HepG2 (cell line): Measurements from ENCODE around the gene FEM1B. TPM values are rescaled to one million over a fixed set of nuclear protein-coding genes. Genes with fewer than 3 reads are reported as not detected.

ENCODE experiments used
- ATAC-seq: fragments of 200-7000 bp; cut with Tn5 transposase; 3 replicates; pipeline ENCODE4 v1.9.1; 2020; ENCODE audit warnings: mild to moderate bottlenecking, moderate library complexity
- BruUV-seq: library from RNA; stranded (reverse); fragments of 400-500 nt; replicated peaks from 2 replicates; lab custom pipeline; 2021; lab: Mats Ljungman, UMichigan
- CTCF ChIA-PET: fragments of 300-600 bp; formaldehyde crosslinking; extraction: SDS; loops from one replicate; lab custom pipeline; 2021; ENCODE audit warnings: low total read pairs, inconsistent platforms, low intra/inter-chr PET ratio; lab: Yijun Ruan, JAX
- POLR2A ChIA-PET: fragments of 350-600 bp; sonication (Branson Sonifier 250); formaldehyde crosslinking; loops from one replicate; lab custom pipeline; 2020; ENCODE audit warnings: antibody characterized with exemption, inconsistent platforms; lab: Yijun Ruan, JAX
- DNase-seq: peaks from one replicate; pipeline ENCODE4 v3.0.0-alpha.2; 2015; ENCODE audit warnings: low spot score
- FAIRE-seq: peaks from 3 replicates; lab custom pipeline; 2011; peaks lifted over from hg19 to GRCh38; lab: Jason Lieb, UNC
- H2AFZ ChIP-seq: one replicate; pipeline ENCODE4 v1.6.1; 2011; ENCODE audit warnings: low read length, inconsistent platforms
- H3K27ac ChIP-seq: fragments of 300-600 bp; 3 replicates; pipeline ENCODE4 v1.8.0; 2011; ENCODE audit warnings: mixed run types, mild to moderate bottlenecking, mixed read lengths, low read length, inconsistent platforms; ENCODE audit not compliant: insufficient read depth; ENCODE audit errors: extremely low read length
- H3K27me3 ChIP-seq, 2 experiments: fragments of 200-600 bp in 1 of 2; 2 replicates in 1 of 2; 3 replicates in 1 of 2; pipeline versions ENCODE4 v1.6.0 to v1.8.0; 2011; ENCODE audit warnings: low read length in 2 of 2, mild to moderate bottlenecking in 2 of 2, moderate library complexity in 2 of 2, inconsistent platforms in 1 of 2; ENCODE audit not compliant: insufficient read depth in 2 of 2, control insufficient read depth in 1 of 2
- H3K36me3 ChIP-seq, 2 experiments: fragments of 200-600 bp in 1 of 2; replicated peaks in 1 of 2; 2 replicates in 1 of 2; 3 replicates in 1 of 2; pipeline versions ENCODE4 v1.5.1 to v1.8.0; 2011; ENCODE audit warnings: low read length in 2 of 2, inconsistent platforms in 1 of 2; ENCODE audit not compliant: insufficient read depth in 2 of 2, control insufficient read depth in 1 of 2
- H3K4me1 ChIP-seq: 2 replicates; pipeline ENCODE4 v1.5.1; 2012; ENCODE audit warnings: low read length, inconsistent platforms; ENCODE audit not compliant: insufficient read depth
- H3K4me2 ChIP-seq: 2 replicates; pipeline ENCODE4 v1.6.0; 2011; ENCODE audit warnings: low read depth, low read length, inconsistent platforms
- H3K4me3 ChIP-seq, 3 experiments: fragments of 200-600 bp in 1 of 3; sonication (generic), shearing (Covaris generic) in 1 of 3; replicated peaks in 1 of 3; 2 replicates each; pipeline ENCODE4 v1.5.1; 2011 to 2016; ENCODE audit warnings: low read length in 3 of 3, inconsistent platforms in 2 of 3, low read depth in 2 of 3, mild to moderate bottlenecking in 2 of 3, control low read depth in 1 of 3, mixed read lengths in 1 of 3; ENCODE audit not compliant: insufficient read depth in 1 of 3
- H3K79me2 ChIP-seq: one replicate; pipeline ENCODE4 v1.6.1; 2011; ENCODE audit warnings: low read length, inconsistent platforms; ENCODE audit not compliant: insufficient read depth
- H3K9ac ChIP-seq: 2 replicates; pipeline ENCODE4 v1.6.0; 2011; ENCODE audit warnings: mild to moderate bottlenecking, low read depth, low read length, inconsistent platforms; ENCODE audit not compliant: insufficient read depth
- H3K9me3 ChIP-seq: 2 replicates; pipeline ENCODE4 v1.5.1; 2012; ENCODE audit warnings: mild to moderate bottlenecking, low read length
- H4K20me1 ChIP-seq: 2 replicates; pipeline ENCODE4 v1.6.0; 2011; ENCODE audit warnings: inconsistent platforms, mild to moderate bottlenecking, low read length, moderate library complexity; ENCODE audit not compliant: insufficient read depth
- GMEB1 ChIP-seq: sonication (generic); formaldehyde crosslinking; IDR thresholded peaks from 2 replicates; pipeline ENCODE4 v1.5.1; 2020; ENCODE audit warnings: missing genetic modification reagents, mild to moderate bottlenecking, borderline replicate concordance
- HDAC6 ChIP-seq: fragments of 200-600 bp; sonication (generic); IDR thresholded peaks from 2 replicates; pipeline ENCODE4 v1.7.0; 2017; ENCODE audit warnings: mild to moderate bottlenecking, antibody characterized with exemption, low read length, low read depth
- KDM6A ChIP-seq: IDR thresholded peaks from 2 replicates; pipeline ENCODE4 v1.6.1; 2016; ENCODE audit warnings: low read depth
- MED8 ChIP-seq: sonication (generic); formaldehyde crosslinking; IDR thresholded peaks from 2 replicates; pipeline ENCODE4 v1.8.1; 2023; ENCODE audit warnings: mild to moderate bottlenecking, missing genetic modification reagents; ENCODE audit not compliant: insufficient replicate concordance
- MTERF4 ChIP-seq: sonication (generic); formaldehyde crosslinking; IDR thresholded peaks from 2 replicates; pipeline ENCODE4 v1.8.0; 2023; ENCODE audit warnings: mild to moderate bottlenecking, missing genetic modification reagents
- MZF1 ChIP-seq: sonication (generic); formaldehyde crosslinking; IDR thresholded peaks from 2 replicates; pipeline ENCODE4 v1.8.1; 2023; ENCODE audit warnings: mild to moderate bottlenecking, missing genetic modification reagents, borderline replicate concordance
- PRDM4 ChIP-seq: sonication (generic); formaldehyde crosslinking; IDR thresholded peaks from 2 replicates; pipeline ENCODE4 v1.9.0; 2021; ENCODE audit warnings: missing genetic modification reagents, borderline replicate concordance
- RARA ChIP-seq: IDR thresholded peaks from 2 replicates; pipeline ENCODE4 v1.6.1; 2016; ENCODE audit warnings: missing genetic modification reagents, missing compliant biosample characterization
- ZFP37 ChIP-seq: sonication (generic); formaldehyde crosslinking; IDR thresholded peaks from 2 replicates; pipeline ENCODE4 v1.4.0; 2020; ENCODE audit warnings: missing genetic modification reagents, borderline replicate concordance
- ZNF431 ChIP-seq: sonication (generic); formaldehyde crosslinking; IDR thresholded peaks from 2 replicates; pipeline ENCODE4 v1.9.0; 2022; ENCODE audit warnings: missing genetic modification reagents, low read depth, mild to moderate bottlenecking, borderline replicate concordance
- ZNF556 ChIP-seq: sonication (generic); formaldehyde crosslinking; IDR thresholded peaks from 2 replicates; pipeline ENCODE4 v1.4.0; 2020; ENCODE audit warnings: mild to moderate bottlenecking, missing genetic modification reagents, borderline replicate concordance
- ZNF747 ChIP-seq: sonication (generic); formaldehyde crosslinking; IDR thresholded peaks from 2 replicates; pipeline ENCODE4 v1.8.1; 2023; ENCODE audit warnings: missing genetic modification reagents, mild to moderate bottlenecking, borderline replicate concordance
- ZXDC ChIP-seq: sonication (generic); formaldehyde crosslinking; IDR thresholded peaks from 2 replicates; pipeline ENCODE4 v1.5.0; 2020; ENCODE audit warnings: mild to moderate bottlenecking, missing genetic modification reagents
- WGBS: methylation state at CpG from one replicate; pipeline ENCODE4 v1.1.6; 2017; ENCODE audit warnings: low lambda C conversion rate; 5-methylcytosine and 5-hydroxymethylcytosine counted together
- in situ Hi-C: cut with HindIII; loops from 2 replicates; pipeline ENCODE4 v1.10.0; 2017; ENCODE audit warnings: low pct_unique_long_range_greater_than_20kb; ENCODE audit not compliant: extremely low pct_ligation_motif_present
- intact Hi-C: fragments of 100-400 bp; cut with micrococcal nuclease; formaldehyde crosslinking; loops from one replicate; pipeline ENCODE4 v1.10.0; 2022; ENCODE audit not compliant: unreplicated experiment
- polyA plus RNA-seq, 8 experiments: library from polyadenylated mRNA; depleted of rRNA in 3 of 8; stranded (reverse) in 7 of 8; unstranded in 1 of 8; fragments of >200 nt; fragmentation: Illumina TruSeq in 4 of 8; extraction: Trizol in 4 of 8; gene quantifications; 2 replicates each; pipeline versions ENCODE4 v1.2.1 to v1.2.3, GENCODE V29; 2011 to 2016; ENCODE audit warnings: low read depth in 4 of 8, missing spikeins in 1 of 8, mixed read lengths in 1 of 8; ENCODE audit not compliant: insufficient read depth in 1 of 8
- total RNA-seq, 5 experiments: library from RNA; depleted of rRNA; stranded (reverse); fragments of >200 nt; fragmentation: Illumina TruSeq; extraction: Trizol; gene quantifications; 2 replicates each; pipeline ENCODE4 v1.2.3, GENCODE V29; 2016; ENCODE audit warnings: low read depth in 1 of 5

FEM1B gene
- total and polyA plus RNA-seq, 2 of the 13 experiments (the other 11 are each of a cell fraction or from before 2014, with no cell fraction given) = 38.1 to 40.0 TPM

GRCh38 chr15:68261980-68262379 is 15.6 kb upstream of the FEM1B start (continued):
- TF ChIP-seq GMEB1 (CRISPR knock-in tag) = no peak
- TF ChIP-seq MED8 (CRISPR knock-in tag) = no peak
- no peak for TF ChIP-seq MTERF4 (CRISPR knock-in tag)

GRCh38 chr15:68262514-68263356 is 14.8 kb upstream of the FEM1B start:
- Histone ChIP-seq H3K4me3 (no peak overlapping the region), H3K36me3 (no peaks in the 10 kb centered on the region), H3K27ac (no peak overlapping the region), H3K4me1 (no peaks in the 10 kb centered on the region), H3K9me3 (no peaks in the 10 kb centered on the region), H3K27me3 (0 out of 5 replicates have a peak, but pooled peaks cover 0 to 4% of the 10 kb centered on the region in 2 experiments), H3K9ac (no peak overlapping the region), H2AFZ (no peak overlapping the region), H3K4me2 (no peak overlapping the region), H3K79me2 (no peaks in the 10 kb centered on the region), H4K20me1 (no peaks in the 10 kb centered on the region)
- POLR2A ChIA-PET = no interaction called here
- FAIRE-seq (no peak), DNase-seq (no peak), ATAC-seq (no peak)
- CTCF ChIA-PET = no interaction called here
- intact Hi-C loops (no loop called here), in situ Hi-C loops (no loop called here)
- no TSS peak for BruUV-seq
- 27% methylated on average over 5 of the region's 5 CpGs for WGBS
- no peak for TF ChIP-seq ZNF431 (CRISPR knock-in tag)
- no peak for TF ChIP-seq ZXDC (CRISPR knock-in tag)
- TF ChIP-seq RARA (CRISPR knock-in tag) = no peak
- TF ChIP-seq HDAC6 = no peak
- no peak for TF ChIP-seq ZNF556 (CRISPR knock-in tag)
- no peak for TF ChIP-seq MZF1 (CRISPR knock-in tag)
- no peak for TF ChIP-seq ZFP37 (CRISPR knock-in tag)
- no peak for TF ChIP-seq PRDM4 (CRISPR knock-in tag)
- no peak for TF ChIP-seq KDM6A (CRISPR knock-in tag)
- TF ChIP-seq ZNF747 = no peak
